K562 (cell line): ENCODE results near the gene RSRP1. TPM values are rescaled to one million over a fixed set of nuclear protein-coding genes. Genes with fewer than 3 reads are reported as not detected.

Source experiments
- BHLHE40 ChIP-seq: IDR thresholded peaks from 2 replicates; pipeline ENCODE4 v1.6.1; 2011; ENCODE audit warnings: low read length, improper control_type of control experiment
- CHD7 ChIP-seq: fragments of 200-600 bp; sonication (generic); IDR thresholded peaks from one replicate; pipeline ENCODE4 v1.6.1; 2012; ENCODE audit warnings: mild to moderate bottlenecking, low read depth, low read length, inconsistent platforms
- ELF1 ChIP-seq: fragments of 200-800 bp; sonication (Bioruptor generic); IDR thresholded peaks from 2 replicates; pipeline ENCODE4 v1.6.1; 2016; ENCODE audit warnings: missing genetic modification characterization, missing compliant biosample characterization
- HMG20A ChIP-seq: fragments of 450-650 bp; formaldehyde crosslinking; conservative IDR thresholded peaks from 2 replicates; pipeline ENCODE4 v1.4.0; 2020; ENCODE audit warnings: mild to moderate bottlenecking, mixed read lengths
- KAT8 ChIP-seq: fragments of 450-650 bp; IDR thresholded peaks from 2 replicates; pipeline ENCODE4 v1.6.1; 2016; ENCODE audit warnings: low read depth, mild to moderate bottlenecking
- KLF16 ChIP-seq: IDR thresholded peaks from 2 replicates; pipeline ENCODE4 v1.6.1; 2016; ENCODE audit warnings: antibody characterized with exemption
- MAFF ChIP-seq: IDR thresholded peaks from 2 replicates; pipeline ENCODE4 v1.6.1; 2012; ENCODE audit warnings: low read length, improper control_type of control experiment
- MCM3 ChIP-seq: fragments of 450-650 bp; IDR thresholded peaks from 2 replicates; pipeline ENCODE4 v1.6.1; 2016
- MXI1 ChIP-seq: IDR thresholded peaks from 2 replicates; pipeline ENCODE4 v1.6.1; 2011; ENCODE audit warnings: low read depth, mild to moderate bottlenecking, improper control_type of control experiment, low read length
- MYC ChIP-seq, 2 experiments: fragments of 250-450 bp in 1 of 2; sonication (Bioruptor Pico) in 1 of 2; IDR thresholded peaks; 2 replicates each; pipeline versions ENCODE4 v1.5.1 to v1.6.1; 2012 to 2021; ENCODE audit warnings: low read depth in 2 of 2, borderline replicate concordance in 1 of 2, improper control_type of control experiment in 1 of 2, low read length in 1 of 2, mild to moderate bottlenecking in 1 of 2, moderate library complexity in 1 of 2
- POLR3A ChIP-seq: IDR thresholded peaks from 2 replicates; pipeline ENCODE4 v1.6.1; 2011; ENCODE audit warnings: borderline replicate concordance, mild to moderate bottlenecking, moderate library complexity; ENCODE audit not compliant: insufficient read length, insufficient read depth; ENCODE audit errors: extremely low read depth
- SIN3B ChIP-seq: fragments of 450-650 bp; IDR thresholded peaks from 2 replicates; pipeline ENCODE4 v1.6.1; 2017; ENCODE audit warnings: low read depth, mild to moderate bottlenecking, moderate library complexity
- TCF7 ChIP-seq: sonication (generic); IDR thresholded peaks from 2 replicates; pipeline ENCODE4 v1.6.1; 2016; ENCODE audit warnings: antibody characterized with exemption, borderline replicate concordance
- XRCC5 ChIP-seq: fragments of 200-400 bp; formaldehyde crosslinking; IDR thresholded peaks from 2 replicates; pipeline ENCODE4 v1.6.1; 2017; ENCODE audit warnings: low read depth, mild to moderate bottlenecking, low read length
- ZNF121 ChIP-seq: sonication (generic); formaldehyde crosslinking; conservative IDR thresholded peaks from 2 replicates; pipeline ENCODE4 v1.8.0; 2022; ENCODE audit warnings: missing genetic modification reagents
- ZNF311 ChIP-seq: fragments of 250-450 bp; sonication (Bioruptor Pico); IDR thresholded peaks from 2 replicates; pipeline ENCODE4 v1.4.0; 2020; ENCODE audit warnings: mild to moderate bottlenecking, moderate library complexity
- ZNF584 ChIP-seq: fragments of 200-800 bp; sonication (Bioruptor generic); IDR thresholded peaks from 2 replicates; pipeline ENCODE4 v1.6.1; 2016; ENCODE audit warnings: low read depth, mild to moderate bottlenecking, missing genetic modification characterization, missing compliant biosample characterization
- ZNF699 ChIP-seq: fragments of 250-450 bp; sonication (Bioruptor Pico); IDR thresholded peaks from 2 replicates; pipeline ENCODE4 v1.8.0; 2021; ENCODE audit warnings: mild to moderate bottlenecking, moderate library complexity; ENCODE audit not compliant: insufficient replicate concordance
- polyA plus RNA-seq, 8 experiments: library from polyadenylated mRNA; depleted of rRNA in 4 of 8; stranded (reverse) in 5 of 8; unstranded in 3 of 8; fragments of >200 nt; fragmentation: Nextera tagmentation in 2 of 8; fragmentation: Illumina TruSeq in 1 of 8; extraction: Ambion mirVana in 2 of 8; extraction: Trizol in 1 of 8; gene quantifications; 2 replicates each; pipeline versions ENCODE4 v1.2.1 to v1.2.3, GENCODE V29; 2011 to 2014; ENCODE audit warnings: inconsistent platforms in 1 of 8, missing spikeins in 1 of 8
- total RNA-seq, 7 experiments: library from RNA; depleted of rRNA in 6 of 7; stranded (reverse); fragments of >200 nt in 6 of 7; fragmentation: Illumina TruSeq in 2 of 7; extraction: Trizol in 2 of 7; gene quantifications; 2 replicates each; pipeline versions ENCODE4 v1.2.1 to v1.2.3, GENCODE V29; 2011 to 2021; ENCODE audit warnings: low replicate concordance in 1 of 7

RSRP1 gene
- total and polyA plus RNA-seq, 9 of the 15 experiments (the other 6 are each of a cell fraction or from before 2014, with no cell fraction given), result 27.2 to 283 (median 146) TPM

- no peak for TF ChIP-seq CHD7
- no peak for TF ChIP-seq ZNF699 (CRISPR knock-in tag)
- TF ChIP-seq POLR3A, result no peak
- no peak for TF ChIP-seq MCM3
- TF ChIP-seq ELF1 (tag), result no peak
- 0 out of 2 replicates have a peak, but pooled peaks have one; percentile 2 for TF ChIP-seq XRCC5
- no peak for TF ChIP-seq ZNF584 (CRISPR knock-in tag)
- TF ChIP-seq MXI1, result no peak
- no peak for TF ChIP-seq MYC (IDR thresholded peaks at IDR 0.05; ENCODE audit: low read depth, low read length)
- TF ChIP-seq MYC (CRISPR knock-in tag; IDR thresholded peaks at IDR 0.05; ENCODE audit: borderline replicate concordance, low read depth), result no peak
- no peak for TF ChIP-seq KAT8
- 0 out of 2 replicates have a peak, but pooled peaks have one; percentile 55 for TF ChIP-seq TCF7
- no peak for TF ChIP-seq HMG20A (CRISPR knock-in tag)
- no peak for TF ChIP-seq ZNF311 (CRISPR knock-in tag)
- no peak for TF ChIP-seq ZNF121
- no peak for TF ChIP-seq BHLHE40
- no peak for TF ChIP-seq SIN3B
- TF ChIP-seq KLF16, result no peak
- TF ChIP-seq MAFF, result no peak
Observed at GRCh38 chr1:25247829-25248754, 838 bp upstream of the RSRP1 start (continued).
